ENCODE results near the gene PRRT1. TPM values are rescaled to one million over a fixed set of nuclear protein-coding genes. Genes with fewer than 3 reads are reported as not detected.
A peak's percentile ranks its signal among the peaks of the same experiment; 100 is the strongest.

Gene PRRT1
- total RNA-seq, 1 experiment from 2014 or later = 1.9 TPM

DNA sequence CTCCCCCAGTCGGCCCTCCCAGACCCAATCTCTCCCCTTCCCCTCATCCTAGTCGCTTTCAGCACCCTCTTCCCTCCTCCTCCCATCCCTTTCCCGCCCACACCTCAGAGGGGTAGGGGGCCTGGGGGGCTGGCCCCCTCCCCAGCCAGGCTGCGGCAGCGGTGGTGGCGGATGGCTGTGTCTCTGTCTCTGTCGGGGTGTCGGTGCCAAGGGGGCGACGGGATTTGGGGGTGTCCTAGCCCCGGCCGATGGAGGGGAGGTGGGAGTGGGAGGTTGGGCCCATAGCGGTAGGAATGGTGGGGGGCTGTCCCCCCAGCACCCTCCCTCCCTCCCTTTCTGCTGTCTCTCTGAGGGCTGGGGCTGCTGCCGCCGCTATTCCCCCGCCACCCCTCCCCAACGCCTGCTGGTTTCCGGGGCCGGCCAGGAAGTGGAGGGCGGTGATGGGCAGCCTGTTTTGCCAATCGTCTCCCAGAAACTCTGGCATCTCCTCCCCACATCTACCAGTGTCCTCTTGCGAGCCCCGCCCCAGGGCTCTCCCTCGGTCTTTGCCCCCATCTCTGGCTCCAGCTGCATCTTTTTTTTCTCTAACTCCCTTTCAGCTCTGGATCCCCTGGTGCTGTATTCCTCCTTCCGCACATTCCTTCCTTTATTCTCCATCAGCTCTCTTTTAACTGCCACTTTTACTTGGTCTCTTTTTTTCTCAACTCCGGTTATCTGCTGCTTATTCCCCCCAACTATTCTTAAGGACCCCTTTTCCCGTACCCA is 24.2 kb upstream of the PRRT1 start, which contains the start of gene AGPAT1:
AGPAT1 (minus strand) TSS at position 374 of the 765 bp plus-strand sequence. CDS start 4,588 bp downstream, outside the sequence.
- H3K9me3 ChIP-seq (ENCODE audit: control insufficient read depth, low read depth, low read length) = no peaks in the 10 kb centered on the region
- Mint-ChIP-seq H3K4me3 (peak within 1 kb of the TSS; percentile 83 to 86), H3K36me3 (ENCODE audit: insufficient read depth in 1 of 3, low read depth in 3 of 3) (peaks cover 22 to 34% (median 33%) of the 10 kb centered on the region in 3 experiments), H3K9me3 (no peaks in the 10 kb centered on the region; a peak in 1 of 5 replicates), H3K4me1 (peaks cover 38 to 47% of the 10 kb centered on the region in 2 experiments), H3K27ac (peak within 1 kb of the TSS; percentile 98), H3K27me3 (ENCODE audit: low read depth) (no peaks in the 10 kb centered on the region; the same call in 1 of the 2 replicates)
- no peaks in the 10 kb centered on the region for H3K27me3 ChIP-seq (ENCODE audit: insufficient read depth, low read length)
- peak within 1 kb of the TSS; percentile 83 for H3K9ac ChIP-seq (ENCODE audit: extremely low read depth, insufficient read length, low read length)
- no peak within 1 kb of the TSS for H2BK12ac ChIP-seq (ENCODE audit: insufficient read length, low read depth, low read length)
- H2BK120ac ChIP-seq (ENCODE audit: low read depth, low read length, poor library complexity, severe bottlenecking) = peak within 1 kb of the TSS; percentile 51
- no peak within 1 kb of the TSS for H4K5ac ChIP-seq (ENCODE audit: insufficient read length, low read depth, low read length)
- H3K23ac ChIP-seq (ENCODE audit: insufficient read length, low read depth, low read length) = no peak within 1 kb of the TSS
- H3K79me2 ChIP-seq (ENCODE audit: insufficient read depth, low read length) = peaks cover 18% of the 10 kb centered on the region; the same call in 1 of the 2 replicates
- peak within 1 kb of the TSS; percentile 86; the same call in 1 of the 2 replicates for H3K14ac ChIP-seq (ENCODE audit: insufficient read depth, low read length)
- peaks cover 7% of the 10 kb centered on the region for H3K4me1 ChIP-seq (ENCODE audit: insufficient read depth, low read length)
- H2AFZ ChIP-seq (ENCODE audit: low read length) = no peak within 1 kb of the TSS
- no peak within 1 kb of the TSS for H3K56ac ChIP-seq (ENCODE audit: insufficient read length, low read depth, low read length)
- H2BK15ac ChIP-seq (ENCODE audit: low read depth, low read length) = no peak within 1 kb of the TSS
- H3K18ac ChIP-seq (ENCODE audit: insufficient read length, low read depth, low read length) = peak within 1 kb of the TSS; percentile 90
- H3K27ac ChIP-seq (ENCODE audit: insufficient read length, low read depth, low read length) = peak within 1 kb of the TSS; percentile 68
- H3K79me1 ChIP-seq (ENCODE audit: insufficient read depth, low read depth, low read length, poor library complexity, severe bottlenecking) = no peaks in the 10 kb centered on the region
- no peak within 1 kb of the TSS for H4K91ac ChIP-seq (ENCODE audit: insufficient read length, low read depth, low read length)
- H4K20me1 ChIP-seq (ENCODE audit: control insufficient read depth, insufficient read depth, insufficient read length) = no peaks in the 10 kb centered on the region
- peaks cover 22% of the 10 kb centered on the region for H3K23me2 ChIP-seq (ENCODE audit: insufficient read length, low read depth, low read length, poor library complexity, severe bottlenecking)
- H3K4ac ChIP-seq (ENCODE audit: low read depth, low read length) = no peak within 1 kb of the TSS; the same call in 1 of the 2 replicates
- peak within 1 kb of the TSS; percentile 83 for H3K4me2 ChIP-seq (ENCODE audit: insufficient read depth, insufficient read length, low read length)
- no CpG with 5 or more reads among the region's 27 CpGs for WGBS (ENCODE audit: extremely low coverage, insufficient read length, low lambda C conversion rate)
- H2AK5ac ChIP-seq (ENCODE audit: insufficient read length, low read length) = peak within 1 kb of the TSS; percentile 30
- TF ChIP-seq, protein P1, sequence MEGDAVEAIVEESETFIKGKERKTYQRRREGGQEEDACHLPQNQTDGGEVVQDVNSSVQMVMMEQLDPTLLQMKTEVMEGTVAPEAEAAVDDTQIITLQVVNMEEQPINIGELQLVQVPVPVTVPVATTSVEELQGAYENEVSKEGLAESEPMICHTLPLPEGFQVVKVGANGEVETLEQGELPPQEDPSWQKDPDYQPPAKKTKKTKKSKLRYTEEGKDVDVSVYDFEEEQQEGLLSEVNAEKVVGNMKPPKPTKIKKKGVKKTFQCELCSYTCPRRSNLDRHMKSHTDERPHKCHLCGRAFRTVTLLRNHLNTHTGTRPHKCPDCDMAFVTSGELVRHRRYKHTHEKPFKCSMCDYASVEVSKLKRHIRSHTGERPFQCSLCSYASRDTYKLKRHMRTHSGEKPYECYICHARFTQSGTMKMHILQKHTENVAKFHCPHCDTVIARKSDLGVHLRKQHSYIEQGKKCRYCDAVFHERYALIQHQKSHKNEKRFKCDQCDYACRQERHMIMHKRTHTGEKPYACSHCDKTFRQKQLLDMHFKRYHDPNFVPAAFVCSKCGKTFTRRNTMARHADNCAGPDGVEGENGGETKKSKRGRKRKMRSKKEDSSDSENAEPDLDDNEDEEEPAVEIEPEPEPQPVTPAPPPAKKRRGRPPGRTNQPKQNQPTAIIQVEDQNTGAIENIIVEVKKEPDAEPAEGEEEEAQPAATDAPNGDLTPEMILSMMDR (conservative IDR thresholded peaks at IDR 0.05) = no peak
- peak within 1 kb of the TSS; percentile 76 for H3T11ph ChIP-seq (ENCODE audit: low read length)
- no peak within 1 kb of the TSS for H4K8ac ChIP-seq (replicated peaks; ENCODE audit: insufficient read length, low read depth, low read length)
- DNase-seq = peak; percentile 97
- no peak within 1 kb of the TSS for H2BK20ac ChIP-seq (ENCODE audit: low read depth, low read length, poor library complexity, severe bottlenecking)
- H2BK5ac ChIP-seq (ENCODE audit: insufficient read length, low read length) = peak within 1 kb of the TSS; percentile 11

Measured in H9 (cell line).